ENCODE data around the gene POU3F2.

POU3F2 gene

DNA sequence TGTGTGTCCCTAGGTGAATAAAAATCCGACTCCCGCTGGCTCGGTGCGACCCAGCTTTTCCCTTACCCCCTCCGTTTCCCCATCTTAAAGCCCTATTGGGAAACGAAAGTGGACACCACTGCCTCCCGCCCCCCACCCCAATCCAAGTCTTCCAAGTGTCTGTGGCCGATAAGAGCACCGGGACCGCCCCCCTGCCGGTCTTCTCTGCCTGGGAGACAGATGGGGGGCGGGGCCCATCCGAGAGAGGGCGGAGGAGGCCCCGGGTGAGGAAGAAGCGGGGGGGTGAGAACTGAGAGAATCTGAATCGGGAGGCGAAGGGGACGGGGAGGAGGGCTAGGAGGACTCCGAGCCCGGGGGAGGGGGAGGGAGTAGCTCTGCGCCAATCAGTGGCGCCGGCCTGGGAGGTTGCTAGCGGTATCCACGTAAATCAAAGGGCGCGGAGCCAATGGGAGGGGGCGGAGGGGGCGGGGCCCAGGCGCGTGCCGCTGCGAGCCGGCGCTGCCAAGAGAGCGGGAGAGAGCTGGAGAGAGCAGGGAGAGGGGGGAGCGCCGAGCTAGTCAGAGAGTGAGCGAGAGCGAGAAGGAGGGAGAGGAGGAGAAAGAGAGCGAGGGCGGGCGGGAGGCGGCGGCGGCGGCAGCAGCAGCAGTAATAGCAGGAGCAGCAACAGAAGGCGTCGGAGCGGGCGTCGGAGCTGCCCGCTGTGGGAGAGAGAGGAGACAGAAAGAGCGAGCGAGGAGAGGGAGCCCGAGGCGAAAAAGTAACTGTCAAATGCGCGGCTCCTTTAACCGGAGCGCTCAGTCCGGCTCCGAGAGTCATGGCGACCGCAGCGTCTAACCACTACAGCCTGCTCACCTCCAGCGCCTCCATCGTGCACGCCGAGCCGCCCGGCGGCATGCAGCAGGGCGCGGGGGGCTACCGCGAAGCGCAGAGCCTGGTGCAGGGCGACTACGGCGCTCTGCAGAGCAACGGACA is at the start of gene POU3F2:
Gene POU3F2 (plus strand): TSS at position 515 of the 972 bp plus-strand sequence. CDS start 300 bp downstream, at position 815.
- TF ChIP-seq, protein P1, sequence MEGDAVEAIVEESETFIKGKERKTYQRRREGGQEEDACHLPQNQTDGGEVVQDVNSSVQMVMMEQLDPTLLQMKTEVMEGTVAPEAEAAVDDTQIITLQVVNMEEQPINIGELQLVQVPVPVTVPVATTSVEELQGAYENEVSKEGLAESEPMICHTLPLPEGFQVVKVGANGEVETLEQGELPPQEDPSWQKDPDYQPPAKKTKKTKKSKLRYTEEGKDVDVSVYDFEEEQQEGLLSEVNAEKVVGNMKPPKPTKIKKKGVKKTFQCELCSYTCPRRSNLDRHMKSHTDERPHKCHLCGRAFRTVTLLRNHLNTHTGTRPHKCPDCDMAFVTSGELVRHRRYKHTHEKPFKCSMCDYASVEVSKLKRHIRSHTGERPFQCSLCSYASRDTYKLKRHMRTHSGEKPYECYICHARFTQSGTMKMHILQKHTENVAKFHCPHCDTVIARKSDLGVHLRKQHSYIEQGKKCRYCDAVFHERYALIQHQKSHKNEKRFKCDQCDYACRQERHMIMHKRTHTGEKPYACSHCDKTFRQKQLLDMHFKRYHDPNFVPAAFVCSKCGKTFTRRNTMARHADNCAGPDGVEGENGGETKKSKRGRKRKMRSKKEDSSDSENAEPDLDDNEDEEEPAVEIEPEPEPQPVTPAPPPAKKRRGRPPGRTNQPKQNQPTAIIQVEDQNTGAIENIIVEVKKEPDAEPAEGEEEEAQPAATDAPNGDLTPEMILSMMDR (IDR thresholded peaks at IDR 0.05; ENCODE audit: low read depth, low read length), result no peak
- no peak for TF ChIP-seq EZH2phosphoT487 (IDR thresholded peaks at IDR 0.05; ENCODE audit: low read depth)
- no peaks in the 10 kb centered on the region for H3K27me3 ChIP-seq (ENCODE audit: low read depth, low read length)
- H3K4me2 ChIP-seq (ENCODE audit: low read length), result no peak within 1 kb of the TSS
- no peak within 1 kb of the TSS for H3K4me3 ChIP-seq (ENCODE audit: low read length)
- H4K20me1 ChIP-seq (ENCODE audit: insufficient read depth, low read length), result no peaks in the 10 kb centered on the region
- H3K79me2 ChIP-seq (ENCODE audit: low read length), result no peaks in the 10 kb centered on the region
- H3K36me3 ChIP-seq (replicated peaks; ENCODE audit: low read depth, low read length), result no peaks in the 10 kb centered on the region
- H3K4me1 ChIP-seq (ENCODE audit: low read length), result no peaks in the 10 kb centered on the region
- H3K9ac ChIP-seq (ENCODE audit: low read length), result no peak within 1 kb of the TSS
- H2AFZ ChIP-seq (ENCODE audit: low read depth, low read length), result no peak within 1 kb of the TSS
- H3K27ac ChIP-seq (ENCODE audit: low read length), result no peak within 1 kb of the TSS
- no peaks in the 10 kb centered on the region for H3K9me3 ChIP-seq (ENCODE audit: insufficient read depth, low read length)

DNA sequence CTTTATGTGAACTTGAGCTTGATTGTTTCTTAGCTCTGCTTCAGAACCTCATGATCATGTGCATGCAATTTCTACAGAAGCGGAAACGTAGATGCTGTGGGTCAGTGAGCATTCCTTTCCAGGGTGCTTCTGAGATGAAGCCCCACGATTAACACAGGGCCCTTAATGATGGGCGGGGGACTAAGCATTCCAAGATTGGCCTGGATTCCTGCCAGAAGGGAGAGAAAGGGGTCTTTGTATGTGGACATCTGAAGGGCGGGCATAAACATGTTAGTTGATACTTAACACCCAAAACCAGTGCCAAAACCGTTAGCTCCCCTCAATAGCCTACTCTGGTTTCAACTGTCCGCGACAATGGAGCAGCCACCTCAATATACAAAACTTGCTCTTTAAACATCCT is 46.9 kb upstream of the POU3F2 start:
- Histone ChIP-seq H4K20me1 (ENCODE audit: insufficient read depth, low read length) (no peaks in the 10 kb centered on the region), H3K27me3 (ENCODE audit: low read depth, low read length) (no peaks in the 10 kb centered on the region), H3K27ac (ENCODE audit: low read length) (no peak overlapping the region), H2AFZ (ENCODE audit: low read depth, low read length) (no peak overlapping the region), H3K4me2 (ENCODE audit: low read length) (no peak overlapping the region), H3K36me3 (replicated peaks; ENCODE audit: low read depth, low read length) (no peaks in the 10 kb centered on the region), H3K4me1 (ENCODE audit: low read length) (no peaks in the 10 kb centered on the region), H3K79me2 (ENCODE audit: low read length) (no peaks in the 10 kb centered on the region), H3K9me3 (ENCODE audit: insufficient read depth, low read length) (no peaks in the 10 kb centered on the region), H3K9ac (ENCODE audit: low read length) (no peak overlapping the region), H3K4me3 (ENCODE audit: low read length) (no peak overlapping the region)
- TF ChIP-seq EZH2phosphoT487 (IDR thresholded peaks at IDR 0.05; ENCODE audit: low read depth), result no peak

DNA sequence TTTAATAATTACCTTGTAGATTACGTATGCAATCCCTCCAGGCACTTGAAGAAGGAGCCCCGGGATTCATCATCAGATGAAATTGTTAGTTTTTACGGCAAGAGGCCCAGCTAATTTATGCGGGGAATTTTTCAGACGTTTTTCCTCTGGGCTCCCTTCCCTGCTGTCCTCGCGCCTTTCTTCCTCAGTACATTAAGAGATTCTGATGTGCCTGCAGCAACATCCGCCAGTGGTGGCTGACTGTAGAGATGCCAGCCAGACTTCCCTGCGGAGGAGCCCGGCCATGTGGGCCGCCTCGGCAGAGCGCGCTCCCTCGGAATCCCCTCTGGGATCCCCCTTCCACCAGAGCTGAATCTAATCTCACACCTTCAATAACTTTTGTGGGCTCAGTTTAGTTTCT is 46.4 kb upstream of the POU3F2 start:
- TF ChIP-seq, protein P1 (IDR thresholded peaks at IDR 0.05; ENCODE audit: low read depth, low read length), result no peak
- TF ChIP-seq EZH2phosphoT487 (IDR thresholded peaks at IDR 0.05; ENCODE audit: low read depth), result no peak
- H3K79me2 ChIP-seq (ENCODE audit: low read length), result no peaks in the 10 kb centered on the region
- no peak overlapping the region for H3K27ac ChIP-seq (ENCODE audit: low read length)
- no peaks in the 10 kb centered on the region for H3K4me1 ChIP-seq (ENCODE audit: low read length)
- no peaks in the 10 kb centered on the region for H3K9me3 ChIP-seq (ENCODE audit: insufficient read depth, low read length)
- H3K4me2 ChIP-seq (ENCODE audit: low read length), result no peak overlapping the region
- H3K36me3 ChIP-seq (replicated peaks; ENCODE audit: low read depth, low read length), result no peaks in the 10 kb centered on the region
- H3K27me3 ChIP-seq (ENCODE audit: low read depth, low read length), result no peaks in the 10 kb centered on the region
- H3K9ac ChIP-seq (ENCODE audit: low read length), result no peak overlapping the region
- no peaks in the 10 kb centered on the region for H4K20me1 ChIP-seq (ENCODE audit: insufficient read depth, low read length)
- no peak overlapping the region for H3K4me3 ChIP-seq (ENCODE audit: low read length)
- H2AFZ ChIP-seq (ENCODE audit: low read depth, low read length), result no peak overlapping the region

DNA sequence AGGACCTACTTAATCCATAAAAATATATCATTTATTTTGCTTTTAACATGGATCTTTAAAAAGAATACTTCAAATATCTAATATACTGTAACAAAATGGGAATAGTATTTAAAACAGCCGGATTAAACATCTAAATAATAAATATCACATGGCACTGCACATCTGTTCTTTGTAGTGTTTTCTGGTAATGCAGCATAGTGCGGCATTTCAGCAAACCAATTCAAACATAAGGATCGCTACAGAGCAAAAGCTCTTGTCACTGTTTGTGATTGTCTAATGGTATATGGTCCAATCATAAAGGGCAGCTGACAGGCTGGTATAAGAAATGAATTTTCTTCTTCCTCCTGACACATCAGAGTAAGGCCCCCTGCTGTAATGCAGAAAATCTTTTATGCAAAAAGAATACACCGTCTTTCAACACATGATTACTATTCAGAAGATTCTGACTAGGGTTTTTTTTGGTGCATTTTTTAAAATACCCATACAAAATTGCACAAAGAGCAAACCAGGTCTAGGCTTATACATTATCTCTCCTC is 40.0 kb upstream of the POU3F2 start:
- Histone ChIP-seq H3K79me2 (ENCODE audit: low read length) (no peaks in the 10 kb centered on the region), H2AFZ (ENCODE audit: low read depth, low read length) (no peak overlapping the region), H3K4me3 (ENCODE audit: low read length) (no peak overlapping the region), H3K27me3 (ENCODE audit: low read depth, low read length) (no peaks in the 10 kb centered on the region), H3K9me3 (ENCODE audit: insufficient read depth, low read length) (no peaks in the 10 kb centered on the region), H3K4me1 (ENCODE audit: low read length) (no peaks in the 10 kb centered on the region), H3K36me3 (replicated peaks; ENCODE audit: low read depth, low read length) (no peaks in the 10 kb centered on the region), H3K4me2 (ENCODE audit: low read length) (no peak overlapping the region), H3K27ac (ENCODE audit: low read length) (no peak overlapping the region), H3K9ac (ENCODE audit: low read length) (no peak overlapping the region), H4K20me1 (ENCODE audit: insufficient read depth, low read length) (no peaks in the 10 kb centered on the region)
- no peak for TF ChIP-seq EZH2phosphoT487 (IDR thresholded peaks at IDR 0.05; ENCODE audit: low read depth)
- TF ChIP-seq, protein P1 (IDR thresholded peaks at IDR 0.05; ENCODE audit: low read depth, low read length), result no peak
